Measurements from ENCODE around the gene DIP2A.

DNA sequence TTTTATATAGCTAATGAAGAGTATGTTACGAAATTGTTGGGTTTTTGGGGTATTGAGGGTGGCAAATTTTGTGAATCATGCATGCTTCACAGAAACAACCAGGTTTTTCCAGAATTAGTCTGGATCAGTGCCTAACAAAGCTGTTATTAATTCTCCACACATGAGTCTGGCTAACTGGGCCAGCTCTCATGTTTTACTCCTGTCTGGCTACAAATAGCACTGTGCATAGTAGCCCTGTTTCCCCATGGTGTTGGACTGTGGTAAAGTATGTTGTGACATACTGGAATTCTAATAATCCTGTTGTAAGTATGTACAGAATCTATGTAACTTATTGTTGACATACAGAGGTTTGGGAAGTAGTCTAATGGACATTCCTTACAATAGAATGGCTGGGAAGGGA lies 110.4 kb downstream of the DIP2A start:
- TF ChIP-seq POLR2A (IDR thresholded peaks at IDR 0.05): no peak
- TF ChIP-seq CTCF (IDR thresholded peaks at IDR 0.05): no peak
